Inflammatory macrophage treated with lipopolysaccharide for 1 hour (primary cell): ENCODE results near the gene ELOA2.
"Not testable (repeated sequence)": the region's sequence is repeated elsewhere in the genome, so short reads cannot be mapped to it uniquely, and the experiment has no call there.

Experiments
- DNase-seq, 2 donors: peaks; one replicate each; pipeline ENCODE4 v3.0.0-alpha.2; 2020 to 2022

ELOA2 gene

GRCh38 chr18:47019870-47020269 is 15.6 kb downstream of the ELOA2 start:
- DNase-seq, result not testable (repeated sequence)
